Ishikawa (cell line): ENCODE data around the gene CCL27.

Experiments used
- CEBPB ChIP-seq: IDR thresholded peaks from 2 replicates; pipeline ENCODE4 v1.6.1; 2012
- EGR1 ChIP-seq: IDR thresholded peaks from 2 replicates; pipeline ENCODE4 v1.6.1; 2012
- EP300 ChIP-seq: IDR thresholded peaks from 2 replicates; pipeline ENCODE4 v1.6.1; 2012; ENCODE audit warnings: borderline replicate concordance
- FOXM1 ChIP-seq: IDR thresholded peaks from 2 replicates; pipeline ENCODE4 v1.6.1; 2012; ENCODE audit warnings: low read depth, borderline replicate concordance
- MAX ChIP-seq: IDR thresholded peaks from 2 replicates; pipeline ENCODE4 v1.6.1; 2012
- NFIC ChIP-seq: IDR thresholded peaks from 2 replicates; pipeline ENCODE4 v1.6.1; 2012
- RAD21 ChIP-seq: IDR thresholded peaks from 2 replicates; pipeline ENCODE4 v1.6.1; 2012; ENCODE audit warnings: low read depth
- REST ChIP-seq: IDR thresholded peaks from 2 replicates; pipeline ENCODE4 v1.6.1; 2012; ENCODE audit warnings: low read depth, mild to moderate bottlenecking
- TAF1 ChIP-seq: IDR thresholded peaks from 2 replicates; pipeline ENCODE4 v1.6.1; 2012; ENCODE audit warnings: low read depth, mild to moderate bottlenecking
- TCF12 ChIP-seq: IDR thresholded peaks from 2 replicates; pipeline ENCODE4 v1.6.1; 2012; ENCODE audit warnings: low read depth
- TEAD4 ChIP-seq: IDR thresholded peaks from 2 replicates; pipeline ENCODE4 v1.6.1; 2012
- USF1 ChIP-seq: IDR thresholded peaks from 2 replicates; pipeline ENCODE4 v1.6.1; 2012
- YY1 ChIP-seq: IDR thresholded peaks from 2 replicates; pipeline ENCODE4 v1.6.1; 2012; ENCODE audit warnings: low read depth
- ZBTB7A ChIP-seq: IDR thresholded peaks from 2 replicates; pipeline ENCODE4 v1.6.1; 2012; ENCODE audit warnings: low read depth

GRCh38 chr9:34623374-34624235 is 38.9 kb downstream of the CCL27 start:
- TF ChIP-seq MAX, result no peak
- TF ChIP-seq EP300, result no peak
- TF ChIP-seq TEAD4, result no peak
- no peak for TF ChIP-seq USF1
- no peak for TF ChIP-seq ZBTB7A
- TF ChIP-seq YY1, result no peak
- TF ChIP-seq CEBPB, result no peak
- no peak for TF ChIP-seq TCF12
- no peak for TF ChIP-seq REST
- no peak for TF ChIP-seq EGR1
- no peak for TF ChIP-seq TAF1
- TF ChIP-seq RAD21, result no peak
- TF ChIP-seq FOXM1, result no peak
- TF ChIP-seq NFIC, result no peak
